Measurements from ENCODE around the gene HDLBP.

HDLBP gene

DNA sequence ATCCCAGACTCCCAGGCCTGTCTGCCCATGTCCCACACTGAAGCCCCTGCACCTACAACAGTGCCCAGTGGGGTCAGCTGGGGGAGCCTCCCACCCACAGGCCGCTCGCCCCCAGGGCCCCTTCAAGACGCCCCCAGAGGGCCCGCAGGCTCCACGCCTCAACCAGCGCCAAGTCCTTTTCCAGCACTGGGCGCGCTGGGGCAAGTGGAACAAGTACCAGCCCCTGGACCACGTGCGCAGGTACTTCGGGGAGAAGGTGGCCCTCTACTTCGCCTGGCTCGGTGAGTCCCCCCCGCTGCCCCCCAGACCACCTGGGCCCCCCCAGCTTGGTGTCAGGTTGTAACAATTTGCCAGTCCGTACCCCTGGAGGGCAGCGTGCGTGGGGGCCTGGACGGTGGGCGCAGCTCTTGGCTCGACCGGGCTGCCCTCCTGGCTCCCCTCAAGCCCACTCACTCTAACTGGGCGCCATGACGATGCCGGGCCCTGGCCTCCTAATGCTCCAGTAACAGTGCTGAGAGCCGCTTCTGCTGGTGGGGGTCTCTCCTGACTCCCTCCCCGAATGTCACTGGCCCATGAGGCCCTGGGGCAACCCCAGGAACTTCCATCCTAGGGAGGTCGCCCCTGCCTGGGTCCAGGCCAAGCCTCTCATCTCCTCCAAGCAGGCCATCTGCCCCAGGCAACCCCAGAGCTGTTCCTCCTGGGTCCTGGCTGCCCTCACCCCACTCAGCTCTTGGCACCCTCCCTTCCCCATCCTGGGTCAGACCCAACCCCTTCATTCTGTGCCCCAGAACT lies 112.1 kb downstream of the HDLBP start:
- Histone ChIP-seq H3K9me2 (replicated peaks; ENCODE audit: insufficient read depth, low read length) (no peaks in the 10 kb centered on the region), H3K4me3 (ENCODE audit: insufficient read depth, low read length, poor library complexity, severe bottlenecking) (no peak overlapping the region), H3K4me2 (ENCODE audit: low read depth, low read length, poor library complexity, severe bottlenecking) (no peak overlapping the region), H3K79me2 (ENCODE audit: insufficient read depth, low read length) (no peaks in the 10 kb centered on the region), H4K20me1 (ENCODE audit: low read depth, low read length) (no peaks in the 10 kb centered on the region), H3K36me3 (ENCODE audit: low read length) (no peaks in the 10 kb centered on the region), H3K27me3 (ENCODE audit: low read length) (no peaks in the 10 kb centered on the region), H3K27ac (ENCODE audit: low read depth, low read length) (no peak overlapping the region), H3K9ac (ENCODE audit: low read length) (no peak overlapping the region), H2AFZ (ENCODE audit: low read depth, low read length, severe bottlenecking) (no peak overlapping the region), H3F3A (ENCODE audit: insufficient read depth) (no peaks in the 10 kb centered on the region), H3K9me3 (ENCODE audit: insufficient read depth, low read length) (no peaks in the 10 kb centered on the region)
- no peak for TF ChIP-seq EZH2phosphoT487 (conservative IDR thresholded peaks at IDR 0.05; ENCODE audit: low read length)
- TF ChIP-seq, protein P1, sequence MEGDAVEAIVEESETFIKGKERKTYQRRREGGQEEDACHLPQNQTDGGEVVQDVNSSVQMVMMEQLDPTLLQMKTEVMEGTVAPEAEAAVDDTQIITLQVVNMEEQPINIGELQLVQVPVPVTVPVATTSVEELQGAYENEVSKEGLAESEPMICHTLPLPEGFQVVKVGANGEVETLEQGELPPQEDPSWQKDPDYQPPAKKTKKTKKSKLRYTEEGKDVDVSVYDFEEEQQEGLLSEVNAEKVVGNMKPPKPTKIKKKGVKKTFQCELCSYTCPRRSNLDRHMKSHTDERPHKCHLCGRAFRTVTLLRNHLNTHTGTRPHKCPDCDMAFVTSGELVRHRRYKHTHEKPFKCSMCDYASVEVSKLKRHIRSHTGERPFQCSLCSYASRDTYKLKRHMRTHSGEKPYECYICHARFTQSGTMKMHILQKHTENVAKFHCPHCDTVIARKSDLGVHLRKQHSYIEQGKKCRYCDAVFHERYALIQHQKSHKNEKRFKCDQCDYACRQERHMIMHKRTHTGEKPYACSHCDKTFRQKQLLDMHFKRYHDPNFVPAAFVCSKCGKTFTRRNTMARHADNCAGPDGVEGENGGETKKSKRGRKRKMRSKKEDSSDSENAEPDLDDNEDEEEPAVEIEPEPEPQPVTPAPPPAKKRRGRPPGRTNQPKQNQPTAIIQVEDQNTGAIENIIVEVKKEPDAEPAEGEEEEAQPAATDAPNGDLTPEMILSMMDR (IDR thresholded peaks at IDR 0.05; ENCODE audit: insufficient read depth, low read length, poor library complexity, severe bottlenecking): no peak

DNA sequence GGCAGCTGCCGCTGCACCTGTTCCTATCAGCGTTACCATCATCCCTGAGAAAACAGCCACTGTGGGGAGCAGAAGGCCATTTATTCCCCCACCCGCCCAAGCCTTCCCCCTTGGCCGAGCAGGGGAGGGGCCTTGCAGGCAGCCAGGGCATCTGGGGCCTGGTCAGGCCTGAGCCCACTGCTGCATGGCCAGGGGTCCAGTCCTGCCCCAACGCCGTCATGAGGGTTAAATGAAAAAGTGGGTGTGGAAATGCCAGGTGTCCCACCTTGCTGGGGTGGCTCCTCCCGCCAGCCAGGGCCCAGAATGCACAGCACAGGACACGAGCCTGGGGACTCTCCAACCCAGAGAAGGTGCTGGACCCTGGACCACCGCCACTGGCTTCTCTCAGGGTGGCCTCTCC lies 112.8 kb downstream of the HDLBP start:
- Histone ChIP-seq H4K20me1 (ENCODE audit: low read depth, low read length) (no peaks in the 10 kb centered on the region), H3K79me2 (ENCODE audit: insufficient read depth, low read length) (no peaks in the 10 kb centered on the region), H3K27ac (ENCODE audit: low read depth, low read length) (no peak overlapping the region), H3K9me2 (replicated peaks; ENCODE audit: insufficient read depth, low read length) (no peaks in the 10 kb centered on the region), H3K36me3 (ENCODE audit: low read length) (no peaks in the 10 kb centered on the region), H2AFZ (ENCODE audit: low read depth, low read length, severe bottlenecking) (no peak overlapping the region), H3K9me3 (ENCODE audit: insufficient read depth, low read length) (no peaks in the 10 kb centered on the region), H3K4me2 (ENCODE audit: low read depth, low read length, poor library complexity, severe bottlenecking) (no peak overlapping the region), H3F3A (ENCODE audit: insufficient read depth) (no peaks in the 10 kb centered on the region), H3K9ac (ENCODE audit: low read length) (no peak overlapping the region), H3K27me3 (ENCODE audit: low read length) (no peaks in the 10 kb centered on the region), H3K4me3 (ENCODE audit: insufficient read depth, low read length, poor library complexity, severe bottlenecking) (no peak overlapping the region)
- TF ChIP-seq, protein P1 (IDR thresholded peaks at IDR 0.05; ENCODE audit: insufficient read depth, low read length, poor library complexity, severe bottlenecking): no peak
- no peak for TF ChIP-seq EZH2phosphoT487 (conservative IDR thresholded peaks at IDR 0.05; ENCODE audit: low read length)

DNA sequence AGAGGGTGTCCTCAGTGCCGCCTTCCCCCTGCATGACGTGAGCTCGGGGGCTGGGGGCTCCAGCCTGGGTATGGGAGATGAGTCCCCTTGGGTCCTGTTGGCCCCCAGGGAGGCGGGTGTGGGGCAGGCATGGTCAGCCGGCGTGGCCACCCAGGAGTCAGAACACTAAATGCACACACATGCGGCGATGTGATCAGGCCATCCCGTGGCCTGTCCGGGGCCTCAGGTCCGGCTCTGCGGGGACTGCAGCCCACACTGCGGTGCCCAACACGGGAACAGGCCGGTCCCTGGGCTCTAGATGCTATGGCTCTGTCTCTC lies 113.2 kb downstream of the HDLBP start:
- Histone ChIP-seq H3K4me2 (ENCODE audit: low read depth, low read length, poor library complexity, severe bottlenecking) (no peak overlapping the region), H4K20me1 (ENCODE audit: low read depth, low read length) (no peaks in the 10 kb centered on the region), H3K27me3 (ENCODE audit: low read length) (no peaks in the 10 kb centered on the region), H3K79me2 (ENCODE audit: insufficient read depth, low read length) (no peaks in the 10 kb centered on the region), H3K4me3 (ENCODE audit: insufficient read depth, low read length, poor library complexity, severe bottlenecking) (no peak overlapping the region), H3K36me3 (ENCODE audit: low read length) (no peaks in the 10 kb centered on the region), H3F3A (ENCODE audit: insufficient read depth) (no peaks in the 10 kb centered on the region), H3K27ac (ENCODE audit: low read depth, low read length) (no peak overlapping the region), H3K9me3 (ENCODE audit: insufficient read depth, low read length) (no peaks in the 10 kb centered on the region), H3K9ac (ENCODE audit: low read length) (no peak overlapping the region), H3K9me2 (replicated peaks; ENCODE audit: insufficient read depth, low read length) (no peaks in the 10 kb centered on the region), H2AFZ (ENCODE audit: low read depth, low read length, severe bottlenecking) (no peak overlapping the region)
- TF ChIP-seq, protein P1 (IDR thresholded peaks at IDR 0.05; ENCODE audit: insufficient read depth, low read length, poor library complexity, severe bottlenecking): no peak
- no peak for TF ChIP-seq EZH2phosphoT487 (conservative IDR thresholded peaks at IDR 0.05; ENCODE audit: low read length)

Data from SU-DHL-6 (cell line).